HG03196 (cell line): ENCODE measurements around the gene CDKN2B.

Experiments
- ATAC-seq: cut with Tn5 transposase; IDR thresholded peaks from one replicate; pipeline ENCODE4 v1.9.1; 2021; ENCODE audit not compliant: unreplicated experiment

Gene CDKN2B

DNA sequence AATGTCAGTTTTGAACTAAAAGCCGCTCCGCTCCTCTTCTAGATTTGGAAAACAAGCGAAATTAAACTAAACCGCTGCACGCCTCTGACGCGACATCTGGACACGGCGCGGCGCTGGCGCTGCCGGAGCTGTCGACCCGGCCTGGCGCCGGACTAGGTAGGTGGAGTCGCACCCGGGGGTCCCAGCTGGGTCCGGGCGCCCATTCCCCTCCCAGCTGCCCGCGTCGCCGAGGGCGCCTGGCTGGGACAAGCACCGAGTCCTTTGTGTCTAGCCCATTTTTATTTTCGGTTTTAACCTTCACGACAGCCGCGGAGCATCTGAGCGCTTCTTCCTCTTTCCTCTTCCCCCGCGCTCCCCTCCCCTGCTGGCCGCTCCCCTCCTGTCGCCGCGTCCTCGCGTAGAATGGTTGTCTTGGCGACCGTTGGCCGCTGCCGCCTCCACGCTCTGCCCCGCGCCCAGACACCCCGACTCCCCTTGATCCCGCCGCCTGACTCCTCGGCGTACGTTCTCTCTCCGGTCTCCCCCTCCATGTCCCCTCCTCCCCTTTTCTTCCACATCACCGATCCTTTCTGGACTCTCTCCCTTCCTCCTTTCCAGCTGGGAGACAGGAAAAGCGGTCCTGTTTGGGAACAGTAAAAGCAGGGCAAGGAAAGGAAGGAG is 14.0 kb downstream of the CDKN2B start:
- ATAC-seq: peak; percentile 81

DNA sequence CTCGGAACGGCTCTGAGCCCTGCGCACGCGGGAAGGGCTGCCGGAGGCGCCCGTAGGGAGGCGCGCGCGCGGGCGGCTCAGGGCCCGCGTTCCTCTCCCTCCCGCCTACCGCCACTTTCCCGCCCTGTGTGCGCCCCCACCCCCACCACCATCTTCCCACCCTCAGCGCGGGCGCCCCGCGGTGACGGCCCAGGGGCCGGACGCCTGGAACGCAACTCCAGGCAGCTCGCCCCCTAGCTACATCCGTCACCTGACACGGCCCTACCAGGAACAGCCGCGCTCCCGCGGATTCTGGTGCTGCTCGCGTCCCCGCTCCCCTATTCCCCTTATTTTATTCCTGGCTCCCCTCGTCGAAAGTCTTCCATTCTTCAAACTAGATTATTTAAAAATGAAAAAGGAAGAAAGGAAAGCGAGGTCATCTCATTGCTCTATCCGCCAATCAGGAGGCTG is 14.5 kb downstream of the CDKN2B start, which contains the start of gene CDKN2B-AS1:
Gene CDKN2B-AS1 (plus strand): TSS at position 236 of the 450 bp plus-strand sequence.
- ATAC-seq: peak; percentile 50

DNA sequence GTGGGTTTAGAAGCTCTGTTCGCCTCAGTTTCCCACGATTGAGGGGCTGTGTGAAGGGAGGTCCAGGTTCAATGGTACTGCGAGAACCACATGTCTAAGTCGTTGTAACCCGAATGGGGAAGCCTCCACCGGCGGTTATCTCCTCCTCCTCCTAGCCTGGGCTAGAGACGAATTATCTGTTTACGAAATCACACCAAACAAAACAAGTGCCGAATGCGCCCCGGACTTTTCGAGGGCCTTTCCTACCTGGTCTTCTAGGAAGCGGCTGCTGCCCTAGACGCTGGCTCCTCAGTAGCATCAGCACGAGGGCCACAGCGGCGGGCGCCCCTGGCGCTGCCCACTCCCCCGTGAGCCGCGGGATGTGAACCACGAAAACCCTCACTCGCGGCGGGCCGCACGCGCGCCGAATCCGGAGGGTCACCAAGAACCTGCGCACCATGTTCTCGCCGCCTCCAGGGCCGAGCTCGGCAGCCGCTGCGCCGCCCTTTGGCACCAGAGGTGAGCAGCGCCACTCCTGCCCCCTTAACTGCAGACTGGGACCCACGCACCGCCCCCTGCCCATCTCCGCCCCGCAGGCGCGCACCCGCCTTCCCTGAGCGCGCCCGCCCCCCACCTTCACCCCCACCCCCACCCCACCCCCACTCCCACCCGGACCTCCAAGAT is 15.1 kb downstream of the CDKN2B start, which contains the start of gene CDKN2A:
Gene CDKN2A (minus strand): TSS at position 500 of the 663 bp plus-strand sequence.
- ATAC-seq: peak; percentile 42

DNA sequence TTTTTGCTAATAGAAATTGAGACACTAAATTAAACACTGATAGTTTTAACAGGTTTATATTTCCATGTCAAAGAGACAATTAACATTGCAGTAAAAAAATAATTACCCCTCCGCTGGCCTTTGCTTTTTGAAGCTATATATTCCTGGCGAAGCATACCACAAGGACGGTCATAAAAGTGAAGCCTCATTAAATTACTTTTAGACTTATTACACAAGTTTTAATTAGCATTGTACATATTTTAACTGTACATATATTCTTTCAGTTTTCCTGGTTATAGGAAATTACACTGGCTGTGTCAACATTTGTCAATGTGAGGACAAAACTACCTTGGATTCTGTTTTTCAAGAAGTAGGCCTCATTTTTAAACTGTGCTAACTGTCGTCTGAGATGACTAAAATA is 16.1 kb downstream of the CDKN2B start:
- no peak for ATAC-seq

DNA sequence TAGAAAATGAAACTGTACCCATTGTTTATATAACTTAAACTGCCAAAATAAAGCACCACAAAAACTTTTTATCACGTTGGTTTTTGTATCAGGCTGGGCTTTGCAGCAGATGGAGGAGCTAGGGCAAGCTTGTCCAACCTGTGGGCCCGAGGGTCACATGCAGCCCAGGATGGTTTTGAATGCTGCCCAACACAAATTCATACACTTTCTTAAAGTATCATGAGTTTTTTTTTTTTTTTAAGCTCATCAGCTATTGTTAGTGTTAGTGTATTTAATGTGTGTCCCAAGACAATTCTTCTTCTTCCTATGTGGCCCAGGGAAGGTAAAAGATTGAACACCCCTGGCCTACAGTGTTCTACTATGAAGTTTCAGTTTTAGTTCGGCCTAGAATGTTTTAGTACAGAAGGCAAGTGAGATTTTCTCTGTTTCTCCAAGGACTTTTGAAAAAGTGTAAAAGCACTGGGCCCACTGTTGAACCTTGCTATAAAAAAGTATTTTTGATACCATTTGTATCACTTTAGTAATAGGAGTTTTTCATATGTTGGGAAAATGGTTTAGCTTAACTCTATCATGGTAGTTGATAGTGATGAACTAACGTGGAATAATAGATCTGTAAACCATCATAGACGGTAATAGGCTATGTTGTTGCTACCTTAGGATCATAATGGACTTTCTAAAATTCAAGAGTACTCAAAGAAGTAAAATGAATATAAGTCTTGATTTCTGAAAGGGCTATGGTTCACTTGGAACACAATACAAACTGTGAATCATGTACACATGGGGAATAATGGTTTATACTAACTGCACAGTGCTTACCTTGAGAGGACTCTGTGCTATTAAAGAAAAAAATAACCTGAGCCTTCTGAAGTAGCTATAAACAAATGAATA is 17.8 kb downstream of the CDKN2B start:
- no peak for ATAC-seq

DNA sequence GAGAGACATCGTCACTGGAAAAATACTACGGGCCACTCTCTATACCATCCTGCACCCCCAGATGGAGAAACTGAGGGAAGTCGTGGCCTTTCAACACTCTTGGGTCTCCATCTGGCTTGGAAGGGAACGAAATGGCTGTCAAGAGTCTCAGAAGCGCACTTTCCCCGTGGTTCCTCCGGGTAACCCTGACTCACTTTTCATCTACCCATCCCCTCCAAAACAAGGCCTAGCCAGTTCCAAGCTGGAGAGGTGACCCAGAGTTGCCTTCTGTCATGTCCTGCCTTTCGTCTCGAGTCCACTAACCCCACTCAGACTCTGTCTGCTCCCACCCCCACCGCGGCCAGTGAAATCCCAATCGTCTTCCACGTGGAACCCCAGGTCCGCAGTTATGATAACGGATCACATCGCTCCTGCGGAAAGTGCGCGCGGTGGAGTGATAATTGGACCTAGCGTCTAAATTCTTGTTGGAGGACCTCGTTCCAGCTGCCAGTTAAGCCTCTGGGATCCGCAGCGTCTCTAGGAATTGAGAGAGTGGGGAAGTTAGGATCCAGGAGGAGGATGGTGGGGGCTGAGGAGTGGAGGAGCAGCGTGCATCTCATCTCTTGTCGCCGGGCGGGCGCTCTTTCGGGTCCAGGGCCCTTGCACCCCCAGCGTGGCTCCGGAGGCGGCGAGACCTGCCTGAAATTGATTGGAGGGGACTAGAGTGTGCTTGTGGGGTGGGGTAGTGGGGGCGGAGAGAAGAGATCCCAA is 19.5 kb downstream of the CDKN2B start:
- no peak for ATAC-seq

DNA sequence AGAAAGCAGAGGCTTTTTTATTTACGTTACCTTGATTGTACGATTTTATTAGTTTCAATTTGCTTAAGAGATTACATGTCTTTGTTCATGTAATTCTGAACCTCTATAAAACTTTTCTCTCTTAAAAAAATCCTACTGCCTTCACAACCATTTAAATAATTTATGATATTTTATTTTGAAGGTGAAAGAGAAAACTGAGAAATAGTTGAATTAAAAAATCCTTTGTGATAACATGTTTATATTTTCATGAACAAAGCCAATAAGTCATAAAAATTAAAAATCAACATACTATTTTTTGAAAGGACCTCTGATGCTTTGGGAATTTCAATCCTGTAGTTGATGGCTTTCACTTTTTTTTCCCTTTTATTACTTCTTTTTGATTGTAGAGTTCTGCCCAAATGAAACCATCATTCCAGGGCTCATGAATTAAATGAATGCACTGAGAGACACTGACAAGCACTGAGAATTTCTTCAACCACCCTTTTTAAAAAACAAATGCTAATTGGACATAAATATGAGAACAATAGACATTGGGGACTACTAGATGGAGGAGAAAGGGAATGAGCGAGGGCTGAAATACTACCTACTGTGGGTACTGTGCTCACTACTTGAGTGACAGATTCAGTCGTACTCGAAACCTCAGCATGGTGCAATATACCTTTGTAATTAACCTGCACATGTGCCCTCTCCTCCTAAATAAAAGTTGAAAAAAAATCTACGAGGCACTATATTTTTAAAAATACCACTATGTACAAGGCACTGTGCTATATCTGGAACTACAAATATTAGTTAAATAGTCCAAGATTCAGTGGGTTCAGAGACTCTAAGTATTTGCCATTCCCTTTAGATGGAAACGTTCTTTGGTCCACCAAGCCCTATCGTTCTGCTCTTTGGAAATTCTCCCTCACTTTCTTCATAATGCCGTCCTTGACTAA is 20.8 kb downstream of the CDKN2B start:
- no peak for ATAC-seq

DNA sequence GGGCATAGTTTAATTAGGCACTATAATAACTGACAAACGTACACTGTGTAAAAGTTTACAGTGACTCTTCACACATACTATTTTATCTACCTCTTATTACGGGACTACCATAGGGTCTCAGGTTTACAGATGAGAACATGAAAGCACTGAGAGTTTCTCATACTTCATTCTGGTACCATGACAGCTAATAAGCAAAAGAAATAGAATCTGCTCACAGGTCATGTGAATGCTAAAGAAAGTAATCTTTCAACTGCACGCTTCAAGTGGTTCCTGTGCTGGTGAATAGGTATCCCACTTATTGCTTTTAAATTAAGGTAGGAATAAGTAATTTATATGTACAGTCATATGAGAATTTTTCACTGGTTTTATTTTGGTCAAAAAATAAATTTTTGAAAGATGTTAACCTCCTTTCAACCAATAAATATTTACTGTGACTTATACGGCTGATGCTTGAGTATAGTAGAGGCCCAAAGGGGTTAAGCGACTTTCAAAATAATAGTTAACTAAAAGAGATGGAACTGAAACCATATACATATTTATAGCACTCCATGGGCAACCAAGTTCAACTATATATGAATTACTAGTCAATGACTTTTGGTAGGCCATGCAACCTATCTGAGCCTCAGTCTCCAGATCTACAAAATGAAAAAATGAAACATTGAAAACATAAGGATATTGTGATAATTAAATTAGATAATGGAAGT is 23.0 kb downstream of the CDKN2B start:
- no peak for ATAC-seq

DNA sequence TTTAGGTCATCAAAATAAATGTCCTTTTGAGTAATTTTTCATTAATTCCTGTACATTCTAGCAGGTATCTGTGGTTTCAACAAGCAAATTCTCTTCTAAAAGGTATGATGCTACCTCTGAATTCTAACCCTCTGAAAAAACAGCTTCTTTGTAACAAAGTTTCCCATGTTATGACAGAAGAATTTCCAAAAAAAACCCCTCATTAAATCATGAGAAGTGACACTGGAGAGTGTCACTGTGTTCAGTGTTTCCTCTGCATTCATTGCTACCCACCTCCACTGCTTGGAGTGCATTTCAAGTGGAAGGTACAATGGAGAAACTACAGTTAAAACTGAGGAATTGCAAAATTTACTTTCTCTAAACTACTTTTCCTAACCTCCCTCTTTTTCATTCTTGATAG is 25.0 kb downstream of the CDKN2B start:
- ATAC-seq: no peak

DNA sequence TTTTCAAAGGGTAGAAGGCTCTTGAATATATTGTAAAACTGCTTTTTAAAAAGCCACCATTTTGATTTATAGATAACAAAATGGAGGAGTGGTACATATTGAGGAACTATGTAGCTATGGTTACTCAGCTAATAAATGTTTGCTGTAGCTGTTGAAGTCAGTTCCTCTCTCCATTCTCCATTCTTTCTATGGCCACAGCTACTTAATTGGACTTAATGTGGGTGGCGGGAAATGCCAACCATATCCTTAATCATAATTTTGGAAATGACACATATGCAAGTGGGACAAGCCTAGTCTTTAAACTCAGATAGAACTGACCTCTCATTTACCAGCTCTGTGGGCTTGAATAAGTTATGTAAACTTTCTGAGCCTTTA is 25.6 kb downstream of the CDKN2B start:
- ATAC-seq: no peak

DNA sequence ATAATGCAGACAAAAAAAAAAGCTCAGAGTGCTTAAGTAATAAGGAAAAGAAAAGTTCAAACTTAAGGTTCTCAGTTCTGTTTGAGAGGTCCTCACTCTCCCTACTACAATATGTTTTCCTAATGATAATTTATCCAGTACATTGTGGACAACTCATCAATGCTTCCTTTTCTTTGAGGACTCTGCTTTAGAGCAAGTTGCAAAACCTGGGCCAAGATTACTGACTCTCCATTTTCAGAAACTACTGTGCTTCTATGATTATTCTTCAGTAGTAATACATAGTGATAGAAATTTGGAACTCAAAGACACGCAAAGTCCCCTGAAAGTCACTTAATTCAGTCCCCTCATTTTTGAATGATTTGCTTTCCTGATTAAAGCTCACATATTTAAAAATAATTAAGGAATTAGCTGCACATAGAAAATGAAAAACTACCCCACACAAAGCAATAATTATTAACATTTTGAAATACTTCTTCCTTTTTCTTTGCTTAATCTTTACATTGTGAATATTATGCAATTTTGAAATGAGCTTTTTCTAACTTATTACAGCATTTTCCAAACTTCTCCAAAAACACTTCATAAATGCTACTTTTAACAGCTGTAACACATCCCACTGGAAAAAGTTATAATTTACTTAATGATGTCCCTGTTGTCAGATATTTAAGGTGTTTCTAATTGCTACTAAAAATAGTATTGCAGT is 26.1 kb downstream of the CDKN2B start:
- ATAC-seq: no peak

DNA sequence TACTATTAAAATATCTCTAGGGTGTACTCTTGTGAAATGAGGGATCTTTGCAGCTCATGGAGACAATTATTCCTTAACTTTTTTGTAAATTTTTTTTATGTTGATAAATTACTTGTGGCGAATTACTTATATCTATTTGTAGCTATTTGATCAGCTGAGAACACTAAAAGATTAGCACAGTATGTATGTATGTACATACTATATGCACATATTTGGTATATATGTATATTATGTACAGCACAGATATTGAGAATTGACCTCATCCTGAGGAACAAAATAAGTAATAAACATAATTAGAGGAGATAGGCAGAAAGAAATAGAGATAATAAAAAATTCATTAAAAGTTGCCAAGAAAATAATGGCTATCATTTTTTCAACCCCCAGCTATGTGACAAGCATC is 26.7 kb downstream of the CDKN2B start:
- no peak for ATAC-seq

DNA sequence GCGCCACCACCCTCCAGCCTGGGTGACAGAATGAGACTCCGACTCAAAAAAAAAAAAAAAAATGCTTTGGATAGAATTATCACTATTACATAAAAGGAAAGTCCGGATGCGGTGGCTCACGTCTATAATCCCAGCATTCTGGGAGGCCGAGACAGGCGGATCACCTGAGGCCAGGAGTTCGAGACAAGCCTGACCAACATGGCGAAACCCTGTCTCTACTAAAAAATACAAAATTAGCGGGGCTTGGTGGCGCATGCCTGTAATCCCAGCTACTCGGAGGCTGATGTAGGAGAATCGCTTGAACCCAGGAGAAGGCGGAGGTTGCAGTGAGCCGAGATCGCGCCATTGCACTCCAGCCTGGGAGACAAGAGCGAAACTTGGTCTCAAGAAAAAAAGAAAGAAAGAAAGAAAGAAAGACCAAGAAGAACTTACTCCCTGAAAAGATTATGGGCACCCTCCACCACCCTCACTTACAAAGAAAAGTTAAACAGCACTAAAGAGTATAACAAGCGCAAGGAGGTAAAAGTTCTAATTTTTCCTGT is 32.7 kb downstream of the CDKN2B start:
- no peak for ATAC-seq

DNA sequence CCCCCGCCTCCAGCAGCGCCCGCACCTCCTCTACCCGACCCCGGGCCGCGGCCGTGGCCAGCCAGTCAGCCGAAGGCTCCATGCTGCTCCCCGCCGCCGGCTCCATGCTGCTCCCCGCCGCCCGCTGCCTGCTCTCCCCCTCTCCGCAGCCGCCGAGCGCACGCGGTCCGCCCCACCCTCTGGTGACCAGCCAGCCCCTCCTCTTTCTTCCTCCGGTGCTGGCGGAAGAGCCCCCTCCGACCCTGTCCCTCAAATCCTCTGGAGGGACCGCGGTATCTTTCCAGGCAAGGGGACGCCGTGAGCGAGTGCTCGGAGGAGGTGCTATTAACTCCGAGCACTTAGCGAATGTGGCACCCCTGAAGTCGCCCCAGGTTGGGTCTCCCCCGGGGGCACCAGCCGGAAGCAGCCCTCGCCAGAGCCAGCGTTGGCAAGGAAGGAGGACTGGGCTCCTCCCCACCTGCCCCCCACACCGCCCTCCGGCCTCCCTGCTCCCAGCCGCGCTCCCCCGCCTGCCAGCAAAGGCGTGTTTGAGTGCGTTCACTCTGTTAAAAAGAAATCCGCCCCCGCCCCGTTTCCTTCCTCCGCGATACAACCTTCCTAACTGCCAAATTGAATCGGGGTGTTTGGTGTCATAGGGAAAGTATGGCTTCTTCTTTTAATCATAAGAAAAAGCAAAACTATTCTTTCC is 34.2 kb downstream of the CDKN2B start:
- ATAC-seq: no peak

DNA sequence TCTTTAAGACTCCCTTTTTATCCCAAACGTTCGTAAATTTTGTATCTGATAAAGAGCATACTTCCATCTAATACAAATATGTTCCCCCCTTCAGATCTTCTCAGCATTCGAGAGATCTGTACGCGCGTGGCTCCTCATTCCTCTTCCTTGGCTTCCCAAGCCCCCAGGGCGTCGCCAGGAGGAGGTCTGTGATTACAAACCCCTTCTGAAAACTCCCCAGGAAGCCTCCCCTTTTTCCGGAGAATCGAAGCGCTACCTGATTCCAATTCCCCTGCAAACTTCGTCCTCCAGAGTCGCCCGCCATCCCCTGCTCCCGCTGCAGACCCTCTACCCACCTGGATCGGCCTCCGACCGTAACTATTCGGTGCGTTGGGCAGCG is 34.8 kb downstream of the CDKN2B start:
- ATAC-seq: no peak

DNA sequence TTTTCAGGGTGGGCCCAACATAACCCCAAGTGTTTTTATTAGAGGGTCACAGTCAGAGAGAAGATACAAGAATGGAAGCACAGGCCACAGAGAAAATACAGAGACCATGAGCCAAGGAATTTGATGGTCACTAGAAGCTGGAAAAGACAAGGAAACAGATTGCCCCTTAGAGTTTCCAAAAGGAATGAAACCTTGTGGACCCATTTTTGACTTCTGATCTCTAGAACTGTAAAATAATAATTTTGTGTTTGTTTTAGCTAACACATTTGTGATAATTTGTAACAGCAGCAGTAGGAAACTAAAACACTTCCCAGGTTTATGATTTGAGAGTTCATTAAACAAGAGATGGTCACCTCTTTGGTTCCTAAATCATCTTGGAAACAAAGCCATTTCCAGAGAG is 36.7 kb downstream of the CDKN2B start:
- no peak for ATAC-seq

DNA sequence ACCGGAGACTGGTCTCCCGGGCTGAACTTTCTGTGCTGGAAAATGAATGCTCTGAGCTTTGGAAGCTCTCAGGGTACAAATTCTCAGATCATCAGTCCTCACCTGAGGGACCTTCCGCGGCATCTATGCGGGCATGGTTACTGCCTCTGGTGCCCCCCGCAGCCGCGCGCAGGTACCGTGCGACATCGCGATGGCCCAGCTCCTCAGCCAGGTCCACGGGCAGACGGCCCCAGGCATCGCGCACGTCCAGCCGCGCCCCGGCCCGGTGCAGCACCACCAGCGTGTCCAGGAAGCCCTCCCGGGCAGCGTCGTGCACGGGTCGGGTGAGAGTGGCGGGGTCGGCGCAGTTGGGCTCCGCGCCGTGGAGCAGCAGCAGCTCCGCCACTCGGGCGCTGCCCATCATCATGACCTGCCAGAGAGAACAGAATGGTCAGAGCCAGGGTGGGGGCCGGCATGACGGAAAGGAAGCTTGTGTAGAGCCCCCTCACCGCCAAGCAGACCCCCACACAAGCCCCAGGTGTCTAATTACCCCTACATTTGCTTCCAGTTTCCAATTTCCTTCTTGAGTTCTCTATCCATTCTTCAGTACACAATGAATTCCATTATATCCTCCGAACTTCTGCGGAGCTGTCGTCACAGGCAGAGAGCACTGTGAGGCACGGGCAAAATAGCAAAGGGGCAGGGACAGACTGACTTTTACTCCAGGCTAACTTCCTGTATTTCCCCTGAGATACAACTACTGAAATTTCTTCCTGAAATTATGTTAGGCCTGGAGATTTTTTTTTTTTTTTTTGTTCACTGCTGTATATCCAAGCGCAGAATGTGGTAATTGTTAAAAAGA is 38.1 kb downstream of the CDKN2B start:
- ATAC-seq: no peak
